K562 (cell line): ENCODE measurements around the gene BSCL2. TPM values are rescaled to one million over a fixed set of nuclear protein-coding genes. Genes with fewer than 3 reads are reported as not detected.

Experiments
- CBX3 ChIP-seq, 2 experiments: IDR thresholded peaks; 1 replicate in 1 of 2; 2 replicates in 1 of 2; pipeline ENCODE4 v1.6.1; 2012; ENCODE audit warnings: inconsistent platforms in 2 of 2, low read length in 2 of 2, borderline replicate concordance in 1 of 2, control low read depth in 1 of 2
- EHMT2 ChIP-seq: fragments of 450-650 bp; IDR thresholded peaks from 2 replicates; pipeline ENCODE4 v1.6.1; 2018; ENCODE audit warnings: antibody characterized with exemption
- ETV5 ChIP-seq: sonication (generic); formaldehyde crosslinking; IDR thresholded peaks from 2 replicates; pipeline ENCODE4 v1.4.0; 2020; ENCODE audit warnings: low read depth, mild to moderate bottlenecking, missing genetic modification reagents
- HDAC2 ChIP-seq: fragments of 450-650 bp; IDR thresholded peaks from 2 replicates; pipeline ENCODE4 v1.6.1; 2016; ENCODE audit warnings: mild to moderate bottlenecking
- KDM2B ChIP-seq: fragments of 250-450 bp; sonication (Bioruptor Pico); IDR thresholded peaks from 2 replicates; pipeline ENCODE4 v1.8.0; 2021; ENCODE audit warnings: mild to moderate bottlenecking, moderate library complexity
- MCM7 ChIP-seq, 2 experiments: fragments of 450-650 bp; IDR thresholded peaks; 2 replicates each; pipeline ENCODE4 v1.6.1; 2016 to 2018
- MECOM ChIP-seq: fragments of 250-450 bp; sonication (Bioruptor Pico); IDR thresholded peaks from 2 replicates; pipeline ENCODE4 v1.8.0; 2022; ENCODE audit warnings: inconsistent platforms
- NCOR1 ChIP-seq: fragments of 450-650 bp; IDR thresholded peaks from 2 replicates; pipeline ENCODE4 v1.6.1; 2016; ENCODE audit warnings: mild to moderate bottlenecking, moderate library complexity
- NR2C2 ChIP-seq, 2 experiments: fragments of 200-800 bp in 1 of 2; sonication (Bioruptor generic) in 1 of 2; sonication (generic) in 1 of 2; formaldehyde crosslinking in 1 of 2; IDR thresholded peaks; 2 replicates each; pipeline versions ENCODE4 v1.6.1 to v1.8.0; 2016 to 2022; ENCODE audit warnings: mild to moderate bottlenecking in 1 of 2, missing compliant biosample characterization in 1 of 2, missing genetic modification characterization in 1 of 2, missing genetic modification reagents in 1 of 2
- POU5F1 ChIP-seq: fragments of 150-350 bp; IDR thresholded peaks from 2 replicates; pipeline ENCODE4 v1.6.1; 2014; ENCODE audit warnings: borderline replicate concordance, low read length, low read depth, mild to moderate bottlenecking; ENCODE audit not compliant: partially characterized antibody
- U2AF1 ChIP-seq: fragments of 200-400 bp; formaldehyde crosslinking; optimal IDR thresholded peaks from 2 replicates; pipeline ENCODE3; 2017; ENCODE audit warnings: mild to moderate bottlenecking, low read depth, low read length, moderate library complexity
- XRCC4 ChIP-seq: IDR thresholded peaks from one replicate; pipeline ENCODE4 v1.6.1; 2011; ENCODE audit not compliant: insufficient read depth, insufficient read length; ENCODE audit errors: extremely low read depth
- ZNF239 ChIP-seq: fragments of 250-450 bp; sonication (Bioruptor Pico); IDR thresholded peaks from 2 replicates; pipeline ENCODE4 v1.4.0; 2020; ENCODE audit warnings: mild to moderate bottlenecking
- ZNF764 ChIP-seq: fragments of 250-450 bp; sonication (Bioruptor Pico); IDR thresholded peaks from 2 replicates; pipeline ENCODE4 v1.4.0; 2020; ENCODE audit warnings: low read depth, mild to moderate bottlenecking, moderate library complexity
- ZNF77 ChIP-seq: fragments of 250-450 bp; sonication (Bioruptor Pico); IDR thresholded peaks from 2 replicates; pipeline ENCODE4 v1.5.0; 2020
- ZSCAN32 ChIP-seq: fragments of 450-650 bp; formaldehyde crosslinking; IDR thresholded peaks from 2 replicates; pipeline ENCODE4 v1.4.0; 2020; ENCODE audit warnings: mild to moderate bottlenecking, moderate library complexity
- polyA plus RNA-seq, 8 experiments: library from polyadenylated mRNA; depleted of rRNA in 4 of 8; stranded (reverse) in 5 of 8; unstranded in 3 of 8; fragments of >200 nt; fragmentation: Nextera tagmentation in 2 of 8; fragmentation: Illumina TruSeq in 1 of 8; extraction: Ambion mirVana in 2 of 8; extraction: Trizol in 1 of 8; gene quantifications; 2 replicates each; pipeline versions ENCODE4 v1.2.1 to v1.2.3, GENCODE V29; 2011 to 2014; ENCODE audit warnings: inconsistent platforms in 1 of 8, missing spikeins in 1 of 8
- total RNA-seq, 7 experiments: library from RNA; depleted of rRNA in 6 of 7; stranded (reverse); fragments of >200 nt in 6 of 7; fragmentation: Illumina TruSeq in 2 of 7; extraction: Trizol in 2 of 7; gene quantifications; 2 replicates each; pipeline versions ENCODE4 v1.2.1 to v1.2.3, GENCODE V29; 2011 to 2021; ENCODE audit warnings: low replicate concordance in 1 of 7
- TF ChIP-seq, protein P1 (sequence below): sonication (generic); formaldehyde crosslinking; IDR thresholded peaks from 2 replicates; pipeline ENCODE4 v1.8.1; 2023; ENCODE audit warnings: mild to moderate bottlenecking, missing genetic modification reagents
- TF ChIP-seq, protein P2 (sequence below): sonication (generic); formaldehyde crosslinking; IDR thresholded peaks from 2 replicates; pipeline ENCODE4 v1.8.0; 2022; ENCODE audit warnings: missing genetic modification reagents, mild to moderate bottlenecking, borderline replicate concordance
- TF ChIP-seq, protein P3 (sequence below): IDR thresholded peaks from 2 replicates; pipeline ENCODE4 v1.6.1; 2016; ENCODE audit warnings: missing genetic modification characterization, missing compliant biosample characterization
- TF ChIP-seq, protein P4 (sequence below), 2 experiments: fragments of 450-650 bp; IDR thresholded peaks; 2 replicates each; pipeline ENCODE4 v1.6.1; 2016

The BSCL2 gene
- total and polyA plus RNA-seq, 9 of the 15 experiments (the other 6 are each of a cell fraction or from before 2014, with no cell fraction given), result 18.9 to 51.7 (median 35.2) TPM

DNA sequence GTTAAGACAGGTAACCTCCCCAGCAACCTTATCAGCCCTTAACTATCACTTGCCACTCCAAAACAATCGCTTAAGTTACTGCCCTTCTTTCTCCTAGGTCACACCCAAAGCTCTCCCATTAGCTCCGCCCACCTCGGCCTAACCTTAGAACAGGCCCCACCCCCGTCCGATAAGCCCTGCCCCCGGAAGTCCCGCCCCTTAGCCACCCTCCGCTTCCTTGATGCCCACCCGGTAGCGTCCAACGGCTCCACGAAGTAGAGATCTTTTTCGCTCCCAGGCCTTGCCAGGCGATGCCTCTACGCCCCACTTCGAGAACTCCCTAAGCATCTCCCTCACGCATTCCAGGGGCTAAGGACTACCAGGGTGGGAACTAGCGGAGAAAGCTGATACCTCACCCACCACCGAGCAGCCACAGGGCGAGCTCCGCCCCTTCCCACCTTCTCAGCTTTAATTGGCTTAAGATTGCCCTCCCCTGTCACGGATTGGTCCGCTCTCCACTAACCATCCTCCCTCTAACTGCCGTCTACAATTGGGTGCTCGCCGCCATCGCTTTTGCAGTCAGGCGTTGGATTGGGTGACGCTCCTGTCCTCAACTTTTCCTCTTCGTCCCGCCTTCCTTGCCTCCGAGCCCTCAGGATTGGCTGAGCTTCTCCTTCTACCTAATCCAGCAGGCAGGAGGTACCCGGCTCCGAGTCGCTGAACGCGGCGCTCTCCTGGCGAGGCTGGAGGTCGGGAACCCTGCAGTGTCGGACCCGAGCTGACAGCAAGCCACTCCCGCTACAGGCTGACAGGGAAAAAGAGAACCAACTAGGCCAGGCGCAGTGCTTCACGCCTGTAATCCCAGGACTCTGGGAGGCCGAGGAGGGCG, 46.7 kb upstream of the BSCL2 start, which contains the start of gene ZBTB3 (continued):
- TF ChIP-seq ZNF77 (CRISPR knock-in tag) (no peak), KDM2B (0 out of 2 replicates have a peak, but pooled peaks have one; percentile 67), NR2C2 (CRISPR knock-in tag; IDR thresholded peaks at IDR 0.05) (no peak), NR2C2 (tag; IDR thresholded peaks at IDR 0.05) (peak; percentile 82), NCOR1 (no peak), HDAC2 (no peak), ZSCAN32 (CRISPR knock-in tag) (no peak), ETV5 (CRISPR knock-in tag) (no peak), ZNF764 (CRISPR knock-in tag) (no peak), U2AF1 (no peak), MECOM (no peak), POU5F1 (no peak), CBX3 (IDR thresholded peaks at IDR 0.05; ENCODE audit: borderline replicate concordance in 1 of 2, low read length in 2 of 2) (peak in 1 of 2 experiments; percentile 62; a peak in 1 of 3 replicates), EHMT2 (no peak), MCM7 (IDR thresholded peaks at IDR 0.05) (no peak), XRCC4 (no peak), ZNF239 (no peak)
- TF ChIP-seq, protein P1, sequence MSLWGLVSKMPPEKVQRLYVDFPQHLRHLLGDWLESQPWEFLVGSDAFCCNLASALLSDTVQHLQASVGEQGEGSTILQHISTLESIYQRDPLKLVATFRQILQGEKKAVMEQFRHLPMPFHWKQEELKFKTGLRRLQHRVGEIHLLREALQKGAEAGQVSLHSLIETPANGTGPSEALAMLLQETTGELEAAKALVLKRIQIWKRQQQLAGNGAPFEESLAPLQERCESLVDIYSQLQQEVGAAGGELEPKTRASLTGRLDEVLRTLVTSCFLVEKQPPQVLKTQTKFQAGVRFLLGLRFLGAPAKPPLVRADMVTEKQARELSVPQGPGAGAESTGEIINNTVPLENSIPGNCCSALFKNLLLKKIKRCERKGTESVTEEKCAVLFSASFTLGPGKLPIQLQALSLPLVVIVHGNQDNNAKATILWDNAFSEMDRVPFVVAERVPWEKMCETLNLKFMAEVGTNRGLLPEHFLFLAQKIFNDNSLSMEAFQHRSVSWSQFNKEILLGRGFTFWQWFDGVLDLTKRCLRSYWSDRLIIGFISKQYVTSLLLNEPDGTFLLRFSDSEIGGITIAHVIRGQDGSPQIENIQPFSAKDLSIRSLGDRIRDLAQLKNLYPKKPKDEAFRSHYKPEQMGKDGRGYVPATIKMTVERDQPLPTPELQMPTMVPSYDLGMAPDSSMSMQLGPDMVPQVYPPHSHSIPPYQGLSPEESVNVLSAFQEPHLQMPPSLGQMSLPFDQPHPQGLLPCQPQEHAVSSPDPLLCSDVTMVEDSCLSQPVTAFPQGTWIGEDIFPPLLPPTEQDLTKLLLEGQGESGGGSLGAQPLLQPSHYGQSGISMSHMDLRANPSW (CRISPR knock-in tag), result no peak
- TF ChIP-seq, protein P2, sequence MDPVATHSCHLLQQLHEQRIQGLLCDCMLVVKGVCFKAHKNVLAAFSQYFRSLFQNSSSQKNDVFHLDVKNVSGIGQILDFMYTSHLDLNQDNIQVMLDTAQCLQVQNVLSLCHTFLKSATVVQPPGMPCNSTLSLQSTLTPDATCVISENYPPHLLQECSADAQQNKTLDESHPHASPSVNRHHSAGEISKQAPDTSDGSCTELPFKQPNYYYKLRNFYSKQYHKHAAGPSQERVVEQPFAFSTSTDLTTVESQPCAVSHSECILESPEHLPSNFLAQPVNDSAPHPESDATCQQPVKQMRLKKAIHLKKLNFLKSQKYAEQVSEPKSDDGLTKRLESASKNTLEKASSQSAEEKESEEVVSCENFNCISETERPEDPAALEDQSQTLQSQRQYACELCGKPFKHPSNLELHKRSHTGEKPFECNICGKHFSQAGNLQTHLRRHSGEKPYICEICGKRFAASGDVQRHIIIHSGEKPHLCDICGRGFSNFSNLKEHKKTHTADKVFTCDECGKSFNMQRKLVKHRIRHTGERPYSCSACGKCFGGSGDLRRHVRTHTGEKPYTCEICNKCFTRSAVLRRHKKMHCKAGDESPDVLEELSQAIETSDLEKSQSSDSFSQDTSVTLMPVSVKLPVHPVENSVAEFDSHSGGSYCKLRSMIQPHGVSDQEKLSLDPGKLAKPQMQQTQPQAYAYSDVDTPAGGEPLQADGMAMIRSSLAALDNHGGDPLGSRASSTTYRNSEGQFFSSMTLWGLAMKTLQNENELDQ (CRISPR knock-in tag), result no peak
- TF ChIP-seq, protein P3, sequence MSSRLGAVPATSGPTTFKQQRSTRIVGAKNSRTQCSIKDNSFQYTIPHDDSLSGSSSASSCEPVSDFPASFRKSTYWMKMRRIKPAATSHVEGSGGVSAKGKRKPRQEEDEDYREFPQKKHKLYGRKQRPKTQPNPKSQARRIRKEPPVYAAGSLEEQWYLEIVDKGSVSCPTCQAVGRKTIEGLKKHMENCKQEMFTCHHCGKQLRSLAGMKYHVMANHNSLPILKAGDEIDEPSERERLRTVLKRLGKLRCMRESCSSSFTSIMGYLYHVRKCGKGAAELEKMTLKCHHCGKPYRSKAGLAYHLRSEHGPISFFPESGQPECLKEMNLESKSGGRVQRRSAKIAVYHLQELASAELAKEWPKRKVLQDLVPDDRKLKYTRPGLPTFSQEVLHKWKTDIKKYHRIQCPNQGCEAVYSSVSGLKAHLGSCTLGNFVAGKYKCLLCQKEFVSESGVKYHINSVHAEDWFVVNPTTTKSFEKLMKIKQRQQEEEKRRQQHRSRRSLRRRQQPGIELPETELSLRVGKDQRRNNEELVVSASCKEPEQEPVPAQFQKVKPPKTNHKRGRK, result no peak
- TF ChIP-seq, protein P4, sequence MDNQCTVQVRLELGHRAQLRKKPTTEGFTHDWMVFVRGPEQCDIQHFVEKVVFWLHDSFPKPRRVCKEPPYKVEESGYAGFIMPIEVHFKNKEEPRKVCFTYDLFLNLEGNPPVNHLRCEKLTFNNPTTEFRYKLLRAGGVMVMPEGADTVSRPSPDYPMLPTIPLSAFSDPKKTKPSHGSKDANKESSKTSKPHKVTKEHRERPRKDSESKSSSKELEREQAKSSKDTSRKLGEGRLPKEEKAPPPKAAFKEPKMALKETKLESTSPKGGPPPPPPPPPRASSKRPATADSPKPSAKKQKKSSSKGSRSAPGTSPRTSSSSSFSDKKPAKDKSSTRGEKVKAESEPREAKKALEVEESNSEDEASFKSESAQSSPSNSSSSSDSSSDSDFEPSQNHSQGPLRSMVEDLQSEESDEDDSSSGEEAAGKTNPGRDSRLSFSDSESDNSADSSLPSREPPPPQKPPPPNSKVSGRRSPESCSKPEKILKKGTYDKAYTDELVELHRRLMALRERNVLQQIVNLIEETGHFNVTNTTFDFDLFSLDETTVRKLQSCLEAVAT (IDR thresholded peaks at IDR 0.05), result peak in 1 of 2 experiments; percentile 96; a peak in 2 of 4 replicates
